Panc1 (cell line): ENCODE data around the gene DHCR24.
A peak's percentile ranks its signal among the peaks of the same experiment; 100 is the strongest.

Source experiments
- TF ChIP-seq, protein P1 (sequence below), 2 experiments: IDR thresholded peaks; 2 replicates each; pipeline ENCODE4 v1.6.1; 2011 to 2012; ENCODE audit warnings: low read depth in 2 of 2, control low read depth in 1 of 2, low read length in 1 of 2, mild to moderate bottlenecking in 1 of 2, moderate library complexity in 1 of 2; ENCODE audit not compliant: insufficient read depth in 1 of 2
- TF ChIP-seq, protein P2 (sequence below): fragments of 450-650 bp; IDR thresholded peaks from 2 replicates; pipeline ENCODE4 v1.5.1; 2017; ENCODE audit warnings: mild to moderate bottlenecking

DNA sequence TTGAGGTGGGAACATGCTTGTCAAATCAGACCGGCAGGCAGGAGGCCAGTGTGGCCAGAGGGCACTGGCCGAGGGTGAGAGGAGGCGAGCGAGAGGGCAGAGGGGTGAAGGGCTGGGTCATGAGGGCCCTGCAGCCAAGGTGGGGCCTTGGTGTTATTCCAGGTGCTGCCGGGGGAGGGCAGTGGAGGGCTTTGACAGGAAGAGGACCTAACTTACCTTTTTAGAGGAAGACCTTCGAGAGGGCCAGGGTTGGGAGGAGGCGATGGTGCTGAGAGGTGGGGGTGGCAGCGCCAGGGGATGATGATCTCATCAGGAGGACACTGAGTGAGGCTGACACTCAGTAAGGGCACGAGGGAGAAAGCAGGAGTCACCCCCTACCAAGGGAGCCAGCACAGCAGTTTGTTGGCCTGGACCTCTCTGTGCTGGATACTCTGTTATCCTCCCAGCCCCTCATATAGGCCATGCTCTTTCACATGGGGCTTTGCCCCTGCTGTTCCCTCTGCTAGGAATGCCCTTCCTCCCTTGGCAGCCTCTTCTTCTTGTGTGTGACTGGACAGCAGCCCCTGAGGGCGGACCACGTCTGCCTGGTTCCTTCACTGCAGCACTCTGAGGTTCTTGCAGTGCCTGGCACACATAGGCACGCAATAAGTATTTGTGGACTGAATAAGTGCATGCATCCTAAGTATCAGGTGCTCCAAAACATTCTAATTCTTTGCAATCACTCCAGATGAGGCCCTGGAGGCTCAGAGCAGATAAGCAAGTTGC is 78.4 kb downstream of the DHCR24 start:
- TF ChIP-seq, protein P1, sequence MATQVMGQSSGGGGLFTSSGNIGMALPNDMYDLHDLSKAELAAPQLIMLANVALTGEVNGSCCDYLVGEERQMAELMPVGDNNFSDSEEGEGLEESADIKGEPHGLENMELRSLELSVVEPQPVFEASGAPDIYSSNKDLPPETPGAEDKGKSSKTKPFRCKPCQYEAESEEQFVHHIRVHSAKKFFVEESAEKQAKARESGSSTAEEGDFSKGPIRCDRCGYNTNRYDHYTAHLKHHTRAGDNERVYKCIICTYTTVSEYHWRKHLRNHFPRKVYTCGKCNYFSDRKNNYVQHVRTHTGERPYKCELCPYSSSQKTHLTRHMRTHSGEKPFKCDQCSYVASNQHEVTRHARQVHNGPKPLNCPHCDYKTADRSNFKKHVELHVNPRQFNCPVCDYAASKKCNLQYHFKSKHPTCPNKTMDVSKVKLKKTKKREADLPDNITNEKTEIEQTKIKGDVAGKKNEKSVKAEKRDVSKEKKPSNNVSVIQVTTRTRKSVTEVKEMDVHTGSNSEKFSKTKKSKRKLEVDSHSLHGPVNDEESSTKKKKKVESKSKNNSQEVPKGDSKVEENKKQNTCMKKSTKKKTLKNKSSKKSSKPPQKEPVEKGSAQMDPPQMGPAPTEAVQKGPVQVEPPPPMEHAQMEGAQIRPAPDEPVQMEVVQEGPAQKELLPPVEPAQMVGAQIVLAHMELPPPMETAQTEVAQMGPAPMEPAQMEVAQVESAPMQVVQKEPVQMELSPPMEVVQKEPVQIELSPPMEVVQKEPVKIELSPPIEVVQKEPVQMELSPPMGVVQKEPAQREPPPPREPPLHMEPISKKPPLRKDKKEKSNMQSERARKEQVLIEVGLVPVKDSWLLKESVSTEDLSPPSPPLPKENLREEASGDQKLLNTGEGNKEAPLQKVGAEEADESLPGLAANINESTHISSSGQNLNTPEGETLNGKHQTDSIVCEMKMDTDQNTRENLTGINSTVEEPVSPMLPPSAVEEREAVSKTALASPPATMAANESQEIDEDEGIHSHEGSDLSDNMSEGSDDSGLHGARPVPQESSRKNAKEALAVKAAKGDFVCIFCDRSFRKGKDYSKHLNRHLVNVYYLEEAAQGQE (IDR thresholded peaks at IDR 0.05; ENCODE audit: insufficient read depth in 1 of 2, low read depth in 2 of 2, low read length in 1 of 2), result no peak
- TF ChIP-seq, protein P2, sequence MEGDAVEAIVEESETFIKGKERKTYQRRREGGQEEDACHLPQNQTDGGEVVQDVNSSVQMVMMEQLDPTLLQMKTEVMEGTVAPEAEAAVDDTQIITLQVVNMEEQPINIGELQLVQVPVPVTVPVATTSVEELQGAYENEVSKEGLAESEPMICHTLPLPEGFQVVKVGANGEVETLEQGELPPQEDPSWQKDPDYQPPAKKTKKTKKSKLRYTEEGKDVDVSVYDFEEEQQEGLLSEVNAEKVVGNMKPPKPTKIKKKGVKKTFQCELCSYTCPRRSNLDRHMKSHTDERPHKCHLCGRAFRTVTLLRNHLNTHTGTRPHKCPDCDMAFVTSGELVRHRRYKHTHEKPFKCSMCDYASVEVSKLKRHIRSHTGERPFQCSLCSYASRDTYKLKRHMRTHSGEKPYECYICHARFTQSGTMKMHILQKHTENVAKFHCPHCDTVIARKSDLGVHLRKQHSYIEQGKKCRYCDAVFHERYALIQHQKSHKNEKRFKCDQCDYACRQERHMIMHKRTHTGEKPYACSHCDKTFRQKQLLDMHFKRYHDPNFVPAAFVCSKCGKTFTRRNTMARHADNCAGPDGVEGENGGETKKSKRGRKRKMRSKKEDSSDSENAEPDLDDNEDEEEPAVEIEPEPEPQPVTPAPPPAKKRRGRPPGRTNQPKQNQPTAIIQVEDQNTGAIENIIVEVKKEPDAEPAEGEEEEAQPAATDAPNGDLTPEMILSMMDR, result peak; percentile 48
